H54 (cell line): ENCODE data around the gene CNOT6.
A peak's percentile ranks its signal among the peaks of the same experiment; 100 is the strongest.

Source experiments
- DNase-seq: peaks from one replicate; pipeline ENCODE4 v3.0.0; 2011; ENCODE audit warnings: low spot score, mixed read lengths; ENCODE audit not compliant: insufficient read length
- FAIRE-seq: peaks from 3 replicates; lab custom pipeline; 2011; peaks lifted over from hg19 to GRCh38; lab: Jason Lieb, UNC
- POLR2A ChIP-seq: IDR thresholded peaks from 2 replicates; pipeline ENCODE4 v1.6.1; 2011; ENCODE audit warnings: low read depth, mild to moderate bottlenecking, low read length

CNOT6 gene

DNA sequence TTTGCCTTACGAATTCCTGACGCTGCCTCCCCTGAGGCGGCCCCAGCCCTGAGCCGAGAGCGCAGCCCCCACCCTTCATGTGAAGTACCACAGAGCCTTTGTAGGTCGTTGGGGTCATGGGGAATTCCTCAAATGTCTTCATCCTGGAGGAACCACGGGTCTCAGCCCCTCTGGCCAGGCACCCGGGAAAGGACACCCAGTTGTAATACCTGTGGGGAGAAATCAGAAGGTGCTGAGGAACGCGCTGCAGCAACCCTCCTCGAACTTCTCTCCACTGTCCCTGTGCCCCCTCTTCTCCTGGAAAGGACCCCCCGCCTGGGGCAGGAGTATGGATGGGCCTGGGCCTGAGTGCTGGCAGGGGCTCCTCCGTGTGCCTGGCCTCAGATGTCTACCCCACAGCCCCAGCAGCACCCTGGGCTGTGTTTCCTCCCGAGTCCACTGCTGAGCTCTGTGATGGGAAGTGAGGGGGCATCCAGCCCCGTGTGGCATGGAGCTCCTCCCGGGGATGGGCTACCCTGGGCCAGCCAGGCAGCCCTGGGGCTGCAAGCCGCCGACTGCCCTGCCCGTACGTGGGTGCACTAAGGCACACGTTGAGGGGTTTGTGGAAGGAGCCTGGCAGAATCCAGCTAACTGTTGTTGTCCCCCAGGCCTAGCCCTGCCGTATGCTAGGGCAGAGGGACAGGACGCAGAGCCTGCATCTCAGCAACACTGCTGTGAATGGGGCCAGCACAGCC is 115.8 kb downstream of the CNOT6 start:
- no peak for DNase-seq
- FAIRE-seq, result no peak
- TF ChIP-seq POLR2A, result no peak

DNA sequence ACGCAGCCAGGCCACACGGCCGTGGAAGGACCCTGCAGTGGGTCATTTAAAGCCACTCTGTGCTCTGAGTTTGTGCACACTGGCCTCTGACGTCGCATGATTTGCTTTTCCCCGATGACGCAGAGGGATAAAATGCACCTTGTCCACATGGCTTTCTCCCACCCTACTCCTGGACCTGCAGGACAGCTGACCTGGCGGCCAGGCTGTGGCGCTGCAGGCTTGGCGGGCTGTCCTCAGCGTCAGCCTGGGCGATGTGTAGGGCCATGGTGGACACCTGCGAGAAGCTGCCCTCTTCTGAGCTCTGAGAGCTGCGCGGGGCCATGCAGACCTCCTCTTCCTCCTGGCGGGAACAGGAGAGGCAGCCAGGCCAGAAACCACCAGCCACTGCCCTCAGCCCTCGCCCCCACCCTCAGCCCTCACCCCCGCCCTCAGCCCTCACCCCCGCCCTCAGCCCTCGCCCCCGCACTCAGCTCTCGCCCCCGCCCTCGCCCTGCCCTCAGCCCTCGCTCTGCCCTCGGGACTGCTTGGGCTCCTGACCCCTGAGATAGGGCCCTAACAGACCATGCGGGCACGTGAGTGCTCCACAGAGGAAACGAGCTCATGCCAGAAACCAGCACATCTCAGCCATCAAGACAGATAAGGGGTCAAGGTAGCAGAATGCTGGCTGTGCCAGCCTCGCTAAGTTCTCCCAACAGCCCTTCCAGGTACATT is 117.1 kb downstream of the CNOT6 start:
- no peak for TF ChIP-seq POLR2A
- no peak for FAIRE-seq
- DNase-seq, result peak; percentile 67

DNA sequence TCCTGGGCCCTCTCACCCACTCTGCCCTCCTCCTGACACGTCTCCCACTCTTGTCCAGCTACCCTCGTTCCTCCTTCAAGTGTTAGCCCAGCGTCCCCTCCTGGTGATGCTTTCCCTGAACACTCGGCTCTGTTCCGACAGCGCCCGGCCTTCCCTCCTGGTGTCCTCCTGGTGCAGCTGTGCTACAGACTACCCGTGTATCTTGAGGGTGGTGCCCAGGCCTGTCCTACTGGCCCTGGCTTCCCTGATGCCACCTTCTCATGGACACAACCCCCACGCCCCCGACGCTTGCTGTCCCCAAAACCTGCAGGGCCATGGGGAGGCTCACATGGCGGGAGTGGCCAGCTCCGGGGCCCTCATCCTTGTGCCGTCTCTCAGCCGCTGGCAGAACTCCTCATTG is 118.5 kb downstream of the CNOT6 start:
- TF ChIP-seq POLR2A, result no peak
- no peak for FAIRE-seq
- no peak for DNase-seq

DNA sequence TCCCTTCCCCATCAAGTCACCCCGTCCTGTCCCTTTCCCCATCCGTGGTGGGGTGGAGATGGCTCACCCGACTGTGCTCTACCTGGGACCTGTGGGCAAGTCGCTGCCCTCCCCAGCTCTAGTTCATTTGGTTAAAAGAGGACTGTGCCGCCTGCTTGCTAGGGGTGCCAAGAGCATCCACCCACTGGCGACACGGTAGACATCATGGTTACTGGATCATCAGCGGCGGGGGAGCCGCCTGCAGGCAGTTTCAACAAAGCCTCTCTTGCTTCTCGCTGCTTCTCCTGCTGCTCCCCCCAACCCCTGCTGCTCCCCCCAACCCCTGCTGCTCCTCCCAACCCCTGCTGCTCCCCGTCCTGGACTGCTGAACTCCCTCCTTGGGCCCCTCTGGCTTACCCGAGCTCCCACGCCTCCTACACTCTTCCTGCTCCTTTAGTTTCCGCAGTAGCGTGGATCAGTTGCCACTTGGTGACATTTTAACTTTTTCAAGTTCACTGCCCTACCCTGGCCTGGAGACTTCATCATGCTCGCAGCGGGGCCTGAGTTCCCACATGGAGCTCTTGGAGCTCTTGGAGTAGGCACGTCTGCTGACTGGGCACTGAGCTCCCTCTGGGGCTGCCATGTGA is 119.1 kb downstream of the CNOT6 start:
- no peak for TF ChIP-seq POLR2A
- no peak for DNase-seq
- FAIRE-seq, result no peak

GRCh38 chr5:180613814-180614188 is 119.6 kb downstream of the CNOT6 start:
- DNase-seq (no peak), FAIRE-seq (no peak)
- no peak for TF ChIP-seq POLR2A

- FAIRE-seq (no peak), DNase-seq (no peak)
- TF ChIP-seq POLR2A, result no peak
Measured at GRCh38 chr5:180618487-180618828, 124.3 kb downstream of the CNOT6 start.

DNA sequence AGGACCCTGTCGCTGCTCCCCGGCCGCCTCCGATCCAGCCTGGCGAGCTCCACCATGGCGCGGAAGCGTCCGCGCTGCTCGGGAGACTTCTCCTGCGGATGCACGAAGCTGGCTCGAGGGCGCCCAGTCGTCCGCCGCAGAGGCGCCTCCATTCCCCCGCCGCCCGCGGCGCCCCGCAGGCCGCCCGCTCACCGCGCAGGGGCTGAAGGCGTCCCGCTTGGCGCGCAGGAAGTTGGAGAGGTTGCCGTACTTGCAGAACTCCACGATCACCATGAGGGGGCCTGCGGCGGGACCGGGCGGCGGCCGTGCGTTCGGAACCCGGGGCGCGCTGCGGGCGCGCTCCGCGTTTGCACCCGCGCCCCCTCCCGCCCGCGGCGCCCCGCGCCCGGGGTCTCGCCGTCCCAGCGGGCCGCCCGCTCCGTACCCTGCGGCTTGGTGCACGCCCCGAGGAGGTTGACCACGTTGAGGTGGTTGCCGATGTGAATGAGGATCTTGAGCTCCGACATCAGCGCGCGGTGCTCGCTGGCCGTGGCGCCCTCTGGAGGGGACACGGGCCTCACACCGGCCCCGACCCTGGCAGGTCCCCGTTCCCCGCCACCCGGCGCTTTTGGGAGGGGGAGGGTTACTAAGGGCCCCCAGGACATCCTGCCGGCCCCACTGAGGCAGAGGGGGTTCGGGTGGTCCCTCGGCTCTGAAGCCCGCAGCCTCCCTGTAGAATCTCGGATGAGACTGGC is 124.8 kb downstream of the CNOT6 start:
- TF ChIP-seq POLR2A, result no peak
- DNase-seq, result no peak

DNA sequence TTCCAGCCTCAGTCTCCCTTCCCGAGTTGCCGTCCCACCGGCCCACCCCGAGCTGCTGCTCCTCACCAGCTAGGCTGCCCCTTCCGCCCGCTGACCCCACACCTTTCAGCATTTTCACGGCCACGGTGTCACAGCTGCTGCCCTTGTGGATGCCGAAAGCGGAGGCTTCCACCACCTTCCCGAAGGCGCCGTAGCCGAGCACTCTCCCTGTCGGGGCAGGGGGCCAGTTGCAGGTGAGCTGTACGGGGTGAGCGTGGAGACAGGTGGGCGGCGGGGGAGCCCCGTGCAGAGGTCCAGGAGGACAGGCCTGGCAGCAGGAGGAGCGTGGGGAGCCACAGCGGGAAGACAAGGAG is 125.4 kb downstream of the CNOT6 start:
- DNase-seq (no peak), FAIRE-seq (no peak)
- no peak for TF ChIP-seq POLR2A

More for the DNA sequence above, 124.8 kb downstream of the CNOT6 start:
- no peak for FAIRE-seq

- DNase-seq, result no peak
- TF ChIP-seq POLR2A, result no peak
- FAIRE-seq, result no peak
Measured at GRCh38 chr5:180620014-180620413, 125.8 kb downstream of the CNOT6 start.

DNA sequence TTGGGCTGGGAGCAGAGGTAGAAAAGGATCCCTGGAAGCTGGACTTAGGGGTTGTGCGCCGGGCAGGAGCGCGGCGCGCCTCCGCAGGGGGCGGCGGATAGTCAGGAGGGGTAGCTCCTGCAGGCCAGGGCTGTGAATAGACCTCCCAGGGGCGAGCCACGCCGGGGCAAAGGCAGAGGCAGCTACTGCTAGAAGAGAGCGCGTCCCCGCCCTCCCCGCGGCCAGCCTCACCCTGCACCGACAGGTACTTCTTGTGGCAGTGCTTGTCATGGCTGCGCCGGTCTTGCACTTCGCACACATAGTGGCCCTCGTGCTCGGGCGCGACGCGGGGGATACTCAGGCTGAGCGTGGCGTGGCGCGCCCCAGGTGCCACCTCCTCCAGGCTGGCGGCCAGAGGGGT is 127.1 kb downstream of the CNOT6 start:
- DNase-seq (no peak), FAIRE-seq (no peak)
- TF ChIP-seq POLR2A, result no peak

- TF ChIP-seq POLR2A, result no peak
- FAIRE-seq (no peak), DNase-seq (no peak)
Measured at GRCh38 chr5:180622910-180623309, 128.7 kb downstream of the CNOT6 start.

- FAIRE-seq (no peak), DNase-seq (no peak)
- no peak for TF ChIP-seq POLR2A
Measured at GRCh38 chr5:180623411-180623834, 129.2 kb downstream of the CNOT6 start.

- DNase-seq (no peak), FAIRE-seq (no peak)
Measured at GRCh38 chr5:180623844-180624243, 129.7 kb downstream of the CNOT6 start.

DNA sequence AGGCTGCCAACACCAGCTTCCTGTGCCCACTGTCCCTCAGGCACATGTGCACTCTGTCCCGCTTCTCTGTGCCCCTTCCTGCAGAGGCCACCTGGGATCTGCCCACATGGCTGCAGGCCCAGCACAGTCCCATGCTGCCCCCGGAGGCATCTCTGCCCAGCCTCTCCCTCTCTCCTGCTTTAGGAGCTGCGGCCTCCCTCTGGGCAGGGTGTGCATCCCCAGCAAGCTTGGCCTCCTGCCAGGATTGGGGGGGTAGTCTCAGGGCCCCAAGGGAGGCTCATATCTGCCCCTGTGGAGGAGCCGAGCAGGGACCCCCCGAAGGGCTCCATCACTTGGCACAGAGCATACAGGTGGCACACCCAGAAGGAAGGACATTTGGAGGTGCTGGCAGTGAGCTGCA is 130.4 kb downstream of the CNOT6 start:
- no peak for FAIRE-seq
- TF ChIP-seq POLR2A, result no peak
- no peak for DNase-seq

More at GRCh38 chr5:180623844-180624243, 129.7 kb downstream of the CNOT6 start:
- no peak for TF ChIP-seq POLR2A
